Nephron progenitor cell (in vitro differentiated cells): Measurements from ENCODE around the gene CSNK2B.

ENCODE experiments used
- DNase-seq: peaks from one replicate; pipeline ENCODE4 v3.0.0; 2021
- H3K27ac Mint-ChIP-seq: 2 replicates; pipeline ENCODE4 v1.8.0; 2021; ENCODE audit warnings: mild to moderate bottlenecking, moderate library complexity, mixed read lengths
- H3K27me3 Mint-ChIP-seq: 2 replicates; pipeline ENCODE4 v1.8.0; 2021; ENCODE audit warnings: mild to moderate bottlenecking, low read depth, mixed read lengths; ENCODE audit not compliant: poor library complexity
- H3K36me3 Mint-ChIP-seq: 2 replicates; pipeline ENCODE4 v1.8.0; 2021; ENCODE audit warnings: low read depth, mixed read lengths
- H3K4me1 Mint-ChIP-seq: 2 replicates; pipeline ENCODE4 v1.8.0; 2021; ENCODE audit warnings: mixed read lengths
- H3K4me3 Mint-ChIP-seq: 2 replicates; pipeline ENCODE4 v1.8.0; 2021; ENCODE audit warnings: mild to moderate bottlenecking, moderate library complexity, mixed read lengths
- H3K9me3 Mint-ChIP-seq: 2 replicates; pipeline ENCODE4 v1.8.0; 2021; ENCODE audit warnings: mild to moderate bottlenecking, moderate library complexity, mixed read lengths
- TF ChIP-seq, protein P1 (sequence below): fragments of 200-600 bp; sonication (generic); IDR thresholded peaks from 2 replicates; pipeline ENCODE4 v1.5.0; 2021; ENCODE audit warnings: antibody characterized with exemption

Gene CSNK2B

DNA sequence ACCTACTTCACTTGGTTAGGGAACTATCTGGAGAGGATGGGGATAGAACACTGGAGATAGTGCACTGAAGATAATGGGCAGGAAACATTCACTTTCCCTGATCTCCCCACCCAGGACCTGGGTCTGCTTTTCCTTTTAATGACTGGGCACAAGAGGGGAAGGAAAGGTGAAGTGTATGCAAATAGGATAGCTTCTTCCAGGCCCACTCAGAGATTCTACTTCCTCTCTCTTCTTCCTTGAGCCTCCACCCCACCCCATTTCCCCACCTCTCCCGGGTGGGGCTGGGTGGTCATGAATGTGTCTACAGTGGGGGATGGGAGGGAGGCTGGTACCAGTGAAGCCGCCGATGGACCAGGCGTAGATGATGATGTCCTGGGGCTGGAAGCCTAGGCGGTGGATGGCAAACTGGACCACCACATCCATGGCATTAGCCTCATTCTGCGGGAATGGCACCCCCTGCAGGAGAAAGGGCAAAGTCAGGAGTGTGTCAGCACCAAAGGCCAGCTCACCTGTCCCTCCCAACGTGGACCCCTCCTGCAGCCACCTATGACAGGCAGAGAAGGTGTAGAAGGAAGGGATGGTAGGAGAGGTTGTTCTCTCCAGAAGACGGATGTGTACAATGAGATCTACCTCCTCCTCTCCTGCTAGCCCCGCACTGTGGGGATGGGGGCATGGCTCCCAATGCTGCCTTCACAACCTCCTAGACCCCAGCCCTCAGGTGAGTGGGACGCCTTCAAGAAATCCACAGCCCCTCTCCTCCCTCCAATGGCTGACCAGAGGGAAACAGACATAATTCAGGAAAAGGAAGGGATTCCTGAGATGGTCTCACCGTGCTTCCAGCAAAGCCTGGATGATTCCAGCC is 23.6 kb downstream of the CSNK2B start:
- TF ChIP-seq, protein P1, sequence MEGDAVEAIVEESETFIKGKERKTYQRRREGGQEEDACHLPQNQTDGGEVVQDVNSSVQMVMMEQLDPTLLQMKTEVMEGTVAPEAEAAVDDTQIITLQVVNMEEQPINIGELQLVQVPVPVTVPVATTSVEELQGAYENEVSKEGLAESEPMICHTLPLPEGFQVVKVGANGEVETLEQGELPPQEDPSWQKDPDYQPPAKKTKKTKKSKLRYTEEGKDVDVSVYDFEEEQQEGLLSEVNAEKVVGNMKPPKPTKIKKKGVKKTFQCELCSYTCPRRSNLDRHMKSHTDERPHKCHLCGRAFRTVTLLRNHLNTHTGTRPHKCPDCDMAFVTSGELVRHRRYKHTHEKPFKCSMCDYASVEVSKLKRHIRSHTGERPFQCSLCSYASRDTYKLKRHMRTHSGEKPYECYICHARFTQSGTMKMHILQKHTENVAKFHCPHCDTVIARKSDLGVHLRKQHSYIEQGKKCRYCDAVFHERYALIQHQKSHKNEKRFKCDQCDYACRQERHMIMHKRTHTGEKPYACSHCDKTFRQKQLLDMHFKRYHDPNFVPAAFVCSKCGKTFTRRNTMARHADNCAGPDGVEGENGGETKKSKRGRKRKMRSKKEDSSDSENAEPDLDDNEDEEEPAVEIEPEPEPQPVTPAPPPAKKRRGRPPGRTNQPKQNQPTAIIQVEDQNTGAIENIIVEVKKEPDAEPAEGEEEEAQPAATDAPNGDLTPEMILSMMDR, result peak; percentile 24
- peaks cover 66% of the 10 kb centered on the region for H3K36me3 Mint-ChIP-seq
- H3K9me3 Mint-ChIP-seq, result no peaks in the 10 kb centered on the region
- DNase-seq, result no peak
- H3K27ac Mint-ChIP-seq, result peak overlapping the region; percentile 97
- no peak overlapping the region for H3K4me3 Mint-ChIP-seq
- peaks cover 13% of the 10 kb centered on the region for H3K4me1 Mint-ChIP-seq
- no peaks in the 10 kb centered on the region for H3K27me3 Mint-ChIP-seq

DNA sequence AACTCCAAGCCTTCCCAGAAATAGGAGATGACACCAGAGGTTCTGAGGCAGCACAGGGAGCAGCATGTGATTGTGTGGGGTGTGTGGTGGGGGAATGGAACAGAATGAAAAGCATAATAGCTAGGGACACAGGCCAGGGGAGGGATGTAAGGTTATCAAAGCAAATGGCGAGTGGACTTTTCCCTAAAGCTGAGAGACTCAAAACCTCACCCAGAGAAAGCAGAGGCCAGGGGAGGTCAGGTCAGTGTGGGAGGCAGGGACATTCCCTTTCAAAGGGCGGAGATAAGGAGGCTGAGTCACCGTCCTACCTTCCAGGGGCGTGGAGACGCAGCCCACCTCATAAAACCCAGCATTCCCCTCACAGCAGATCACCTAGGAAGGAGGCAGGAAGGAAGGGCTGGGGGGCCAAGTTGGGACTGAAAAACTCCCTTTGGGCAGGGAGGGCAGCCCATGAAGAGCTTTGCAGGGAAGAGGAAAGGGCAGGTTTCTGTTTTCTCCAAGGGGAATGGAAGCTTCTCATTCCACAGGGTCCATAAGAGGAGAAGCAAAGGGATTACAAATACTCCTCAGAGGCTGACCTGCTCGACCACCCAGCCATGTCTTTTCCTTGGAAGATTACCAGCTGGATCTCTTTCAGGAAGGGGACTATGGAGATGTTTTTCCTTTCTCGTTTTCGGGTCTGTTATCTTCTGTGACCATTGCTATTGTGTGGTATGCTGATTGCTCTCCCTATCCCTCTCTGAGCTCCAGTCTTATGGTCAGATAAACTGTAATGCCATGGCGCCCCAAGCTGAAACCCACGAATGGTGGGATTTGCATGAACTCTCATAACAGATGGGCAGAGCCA is 24.6 kb downstream of the CSNK2B start:
- no peaks in the 10 kb centered on the region for H3K9me3 Mint-ChIP-seq
- H3K27ac Mint-ChIP-seq, result peak overlapping the region; percentile 97
- peaks cover 13% of the 10 kb centered on the region for H3K4me1 Mint-ChIP-seq
- peak overlapping the region; percentile 29 for H3K4me3 Mint-ChIP-seq
- H3K27me3 Mint-ChIP-seq, result no peaks in the 10 kb centered on the region
- DNase-seq, result no peak
- TF ChIP-seq, protein P1, result no peak
- peaks cover 65% of the 10 kb centered on the region for H3K36me3 Mint-ChIP-seq

DNA sequence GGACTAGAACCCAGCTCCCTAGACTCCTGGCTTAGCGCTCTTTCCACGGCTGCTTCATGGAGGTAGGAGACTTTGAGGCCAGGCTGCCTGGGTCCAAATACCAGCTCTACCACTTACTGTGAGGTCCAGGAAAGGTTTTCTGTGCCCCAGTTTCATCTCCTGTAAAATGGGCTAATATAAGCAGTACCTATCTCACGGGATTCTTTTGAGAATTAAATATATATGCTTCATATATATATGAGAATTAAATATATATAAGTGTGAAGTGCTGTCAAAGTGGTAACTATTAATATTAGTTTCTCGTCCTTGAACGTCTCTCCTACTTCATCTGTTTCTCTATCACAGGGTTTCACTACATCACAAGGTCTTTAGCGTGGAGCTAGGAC is 25.2 kb downstream of the CSNK2B start:
- no peaks in the 10 kb centered on the region for H3K9me3 Mint-ChIP-seq
- H3K4me3 Mint-ChIP-seq, result no peak overlapping the region
- H3K27ac Mint-ChIP-seq, result peak overlapping the region; percentile 97
- DNase-seq, result no peak
- peaks cover 13% of the 10 kb centered on the region for H3K4me1 Mint-ChIP-seq
- TF ChIP-seq, protein P1, result no peak
- no peaks in the 10 kb centered on the region for H3K27me3 Mint-ChIP-seq
- peaks cover 58% of the 10 kb centered on the region for H3K36me3 Mint-ChIP-seq

DNA sequence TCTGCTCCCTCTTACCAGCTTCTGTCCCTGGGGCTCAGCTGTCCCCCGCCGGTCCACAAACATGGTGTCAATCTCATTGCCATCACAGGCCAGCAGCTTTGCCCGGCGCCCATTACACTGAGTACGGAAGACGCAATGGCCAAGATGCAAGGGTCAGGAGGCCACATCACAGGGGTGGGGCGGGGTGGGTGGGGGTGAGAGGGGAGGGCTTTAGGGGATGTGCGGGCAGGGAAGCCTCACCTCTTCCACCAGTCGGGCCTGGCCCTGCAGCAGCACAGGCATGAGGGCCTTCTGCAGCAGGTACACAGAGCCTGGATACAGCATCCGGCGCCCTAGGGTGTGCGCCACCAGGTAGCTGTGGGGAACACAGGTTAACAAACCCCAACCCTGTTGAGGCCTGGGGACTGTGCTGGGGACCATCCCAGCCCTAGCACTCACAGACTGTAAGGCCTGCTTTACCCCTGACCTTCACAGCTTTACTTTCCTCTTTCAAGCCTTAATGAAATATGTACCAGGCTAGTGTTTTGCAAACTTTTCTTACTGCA is 25.8 kb downstream of the CSNK2B start:
- no peaks in the 10 kb centered on the region for H3K9me3 Mint-ChIP-seq
- H3K36me3 Mint-ChIP-seq, result peaks cover 58% of the 10 kb centered on the region
- no peak overlapping the region for H3K27ac Mint-ChIP-seq

DNA sequence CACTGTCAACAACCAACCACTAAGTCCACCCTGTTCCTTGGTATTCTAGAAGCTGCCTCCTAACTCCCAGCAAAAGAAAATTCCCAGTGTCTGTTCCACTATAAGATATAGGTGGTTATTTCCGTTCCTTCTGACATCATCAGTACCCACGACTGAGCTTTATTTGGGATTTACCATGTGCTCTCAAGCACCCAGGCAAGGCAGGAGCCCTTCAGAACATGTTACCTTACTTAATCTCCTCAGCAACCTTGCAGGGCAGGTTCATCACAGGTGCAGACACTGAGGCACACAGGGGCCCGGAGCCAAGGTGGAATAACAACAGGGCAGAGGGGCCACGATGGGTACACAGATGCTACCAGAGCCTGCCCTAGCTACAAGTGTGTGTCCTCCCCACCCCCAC is 26.5 kb downstream of the CSNK2B start:
- TF ChIP-seq, protein P1, result no peak
- peaks cover 16% of the 10 kb centered on the region for H3K4me1 Mint-ChIP-seq
- no peaks in the 10 kb centered on the region for H3K9me3 Mint-ChIP-seq
- H3K27me3 Mint-ChIP-seq, result no peaks in the 10 kb centered on the region
- peak overlapping the region; percentile 76 for H3K27ac Mint-ChIP-seq
- no peak overlapping the region for H3K4me3 Mint-ChIP-seq
- peaks cover 58% of the 10 kb centered on the region for H3K36me3 Mint-ChIP-seq
- DNase-seq, result no peak

More for the DNA sequence above, 25.8 kb downstream of the CSNK2B start:
- DNase-seq, result no peak
- no peak overlapping the region for H3K4me3 Mint-ChIP-seq
- peaks cover 13% of the 10 kb centered on the region for H3K4me1 Mint-ChIP-seq
- no peaks in the 10 kb centered on the region for H3K27me3 Mint-ChIP-seq
- TF ChIP-seq, protein P1, result no peak
